NCI-H2196 (cell line): ENCODE results near the gene ZNF592.
"Not testable (repeated sequence)": the region's sequence is repeated elsewhere in the genome, so short reads cannot be mapped to it uniquely, and the experiment has no call there.

Experiments
- DNase-seq: peaks from one replicate; lab custom pipeline; 2025; ENCODE audit not compliant: unreplicated experiment; lab: John Stamatoyannopoulos, UW

ZNF592 gene

DNA sequence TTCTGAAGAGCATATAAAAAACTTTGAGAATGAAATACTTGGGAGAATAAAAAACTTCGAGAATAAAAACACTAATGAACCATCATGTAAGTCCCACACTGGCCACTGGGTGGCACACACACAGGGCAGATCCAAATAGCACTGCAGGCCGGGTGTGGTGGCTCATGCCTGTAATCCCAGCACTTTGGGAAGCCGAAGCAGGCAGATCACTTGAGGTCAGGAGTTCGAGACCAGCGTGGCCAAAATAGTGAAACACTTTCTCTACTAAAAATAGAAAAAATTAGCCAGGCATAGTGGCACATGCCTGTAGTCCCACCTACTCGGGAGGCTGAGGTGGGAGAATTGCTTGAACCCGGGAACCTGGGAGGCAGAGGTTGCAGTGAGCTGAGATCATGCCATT lies 97.2 kb downstream of the ZNF592 start:
- not testable (repeated sequence) for DNase-seq

DNA sequence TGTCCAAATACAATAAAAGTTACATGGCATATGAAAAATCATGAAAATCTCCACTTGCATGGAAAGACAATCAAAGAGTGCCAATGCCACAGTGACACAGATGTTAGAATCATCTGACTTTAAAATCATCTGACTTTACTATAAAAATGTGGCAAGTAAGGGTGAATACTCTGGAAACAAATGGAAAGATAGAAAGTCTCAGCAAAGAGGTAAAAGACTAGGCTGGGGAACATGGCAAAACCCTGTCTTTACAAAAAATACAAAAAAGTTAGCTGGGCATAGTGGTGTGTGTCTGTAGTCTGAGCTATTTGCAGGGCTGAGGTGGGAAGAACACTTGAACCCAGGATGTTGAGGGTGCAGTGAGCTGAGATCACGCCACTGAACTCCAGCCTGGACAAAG lies 97.9 kb downstream of the ZNF592 start:
- no peak for DNase-seq

DNA sequence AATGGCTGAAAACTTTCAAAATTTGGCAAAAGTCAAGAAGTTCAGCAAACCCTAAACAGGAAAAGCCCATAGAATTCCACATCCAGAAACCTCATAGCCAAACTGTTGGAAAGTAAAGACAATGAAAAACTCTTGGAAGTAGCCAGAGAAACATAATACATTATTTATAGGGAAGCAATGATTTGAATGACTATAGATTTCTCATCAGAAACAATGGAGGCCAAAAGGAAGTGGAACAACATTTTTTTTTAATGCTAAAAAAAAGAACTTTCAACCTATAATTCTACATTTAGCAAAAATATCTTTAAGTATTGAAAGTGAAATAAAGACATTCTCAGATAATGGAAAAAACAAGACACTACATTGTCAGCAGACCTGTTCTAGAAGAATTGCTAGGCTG lies 99.0 kb downstream of the ZNF592 start:
- DNase-seq, result no peak

DNA sequence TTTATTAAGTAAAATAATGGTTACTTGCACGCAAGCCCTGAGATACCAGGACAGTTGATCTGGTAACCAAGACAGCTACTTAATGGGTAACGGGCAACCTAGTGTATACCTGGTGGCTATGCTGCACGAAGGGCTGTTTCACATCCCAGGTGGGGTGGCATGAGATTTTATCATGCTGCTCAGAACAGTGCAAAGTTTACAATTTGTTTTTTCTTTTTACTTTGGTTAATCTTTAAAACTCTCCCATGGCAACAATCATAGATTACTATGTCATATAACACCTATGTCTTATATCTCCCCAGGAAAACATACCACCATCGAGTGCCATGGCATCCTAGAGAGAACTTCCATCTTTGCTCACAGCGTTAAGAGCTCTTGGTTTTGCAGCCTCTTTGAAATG lies 103.8 kb downstream of the ZNF592 start:
- no peak for DNase-seq

DNA sequence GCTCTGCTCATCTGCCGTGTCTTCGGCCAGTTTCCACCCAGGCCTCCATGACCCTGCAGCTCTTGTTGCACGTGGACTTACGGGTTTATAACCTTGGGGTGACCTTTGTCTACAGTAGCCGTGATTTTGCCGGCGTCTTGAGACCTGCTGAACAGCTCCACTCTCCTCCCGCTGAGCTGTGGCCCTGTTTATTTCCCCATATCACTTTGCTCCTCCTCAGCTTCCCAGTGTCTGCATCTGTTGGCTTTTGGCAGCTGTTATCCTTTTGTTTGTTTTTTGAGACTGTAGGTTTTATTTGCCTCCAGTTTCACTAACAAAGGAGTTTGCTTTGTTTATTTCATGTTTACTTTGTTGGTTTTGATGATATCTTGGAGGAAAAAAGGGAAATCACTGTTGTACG lies 106.7 kb downstream of the ZNF592 start:
- DNase-seq, result peak; percentile 22

DNA sequence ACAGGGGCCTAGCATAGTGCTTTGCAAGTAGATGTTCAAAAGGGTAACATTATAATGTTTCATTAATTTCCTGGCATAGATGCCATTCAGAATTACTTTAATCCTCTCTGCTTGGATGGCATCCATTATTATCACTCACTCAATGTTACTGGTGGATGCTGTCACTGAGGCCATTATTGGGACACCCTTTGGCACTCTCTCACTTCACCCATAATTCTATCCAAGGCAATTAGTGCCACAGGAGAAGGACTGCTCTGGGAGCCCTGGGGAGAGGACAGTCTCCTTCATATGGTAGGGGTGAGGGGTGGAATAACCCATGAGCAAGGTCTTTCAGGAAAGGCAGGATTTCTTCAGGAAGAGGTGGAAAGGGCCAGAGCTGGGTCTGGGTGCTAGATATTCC lies 107.4 kb downstream of the ZNF592 start:
- no peak for DNase-seq
